GM12875 (cell line): ENCODE measurements around the gene ZFHX3.

ENCODE experiments used
- H3K4me3 ChIP-seq: one replicate; pipeline ENCODE4 v1.5.1; 2011; ENCODE audit warnings: low read depth, low read length, control low read depth
- CTCF ChIP-seq: IDR thresholded peaks from 2 replicates; pipeline ENCODE4 v1.5.1; 2011; ENCODE audit warnings: low read depth, mild to moderate bottlenecking, control low read depth, inconsistent platforms, low read length, moderate library complexity, borderline replicate concordance; ENCODE audit not compliant: insufficient read depth

ZFHX3 gene

DNA sequence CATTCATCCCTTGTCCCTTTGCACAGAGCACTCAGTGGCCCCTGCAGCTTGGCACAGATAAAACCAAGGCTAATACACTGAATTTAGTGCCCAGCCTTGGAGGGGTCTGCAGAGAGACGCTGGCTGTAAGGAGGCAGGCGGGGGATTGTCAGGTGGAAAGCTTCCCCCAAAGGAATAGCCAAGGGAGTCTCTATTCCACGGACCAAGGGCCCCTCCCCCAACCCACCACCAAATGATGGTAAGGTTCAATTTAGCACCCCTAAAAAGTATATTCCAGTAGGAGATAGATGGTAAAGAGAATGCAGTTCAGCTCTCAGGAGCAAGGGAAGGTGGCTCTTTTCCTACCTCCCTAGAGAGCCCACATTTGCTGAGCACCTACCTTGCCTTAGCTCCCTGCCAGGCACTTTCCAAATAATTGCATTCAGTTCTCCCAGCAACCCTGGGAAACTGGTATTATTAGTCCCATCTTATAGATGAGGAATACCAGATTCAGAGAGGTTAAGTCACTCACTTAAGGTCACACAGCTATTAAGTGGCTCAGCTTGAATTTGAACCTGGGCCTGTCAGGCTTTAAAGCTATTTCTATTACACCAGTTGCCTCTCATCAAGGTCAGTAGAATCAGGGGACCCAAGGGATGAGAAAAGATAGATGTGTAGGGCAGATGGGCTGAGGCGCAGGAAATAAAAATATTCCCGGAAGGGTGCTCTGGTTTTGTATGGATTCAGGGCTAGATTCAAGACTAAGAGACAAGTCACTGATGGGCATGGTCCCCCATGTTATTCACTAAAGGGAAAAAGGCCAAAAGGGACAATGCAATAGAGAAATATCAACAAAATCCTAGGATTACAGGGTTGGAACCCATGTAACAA, 20.0 kb upstream of the ZFHX3 start:
- no peak for TF ChIP-seq CTCF
- H3K4me3 ChIP-seq = no peak overlapping the region

DNA sequence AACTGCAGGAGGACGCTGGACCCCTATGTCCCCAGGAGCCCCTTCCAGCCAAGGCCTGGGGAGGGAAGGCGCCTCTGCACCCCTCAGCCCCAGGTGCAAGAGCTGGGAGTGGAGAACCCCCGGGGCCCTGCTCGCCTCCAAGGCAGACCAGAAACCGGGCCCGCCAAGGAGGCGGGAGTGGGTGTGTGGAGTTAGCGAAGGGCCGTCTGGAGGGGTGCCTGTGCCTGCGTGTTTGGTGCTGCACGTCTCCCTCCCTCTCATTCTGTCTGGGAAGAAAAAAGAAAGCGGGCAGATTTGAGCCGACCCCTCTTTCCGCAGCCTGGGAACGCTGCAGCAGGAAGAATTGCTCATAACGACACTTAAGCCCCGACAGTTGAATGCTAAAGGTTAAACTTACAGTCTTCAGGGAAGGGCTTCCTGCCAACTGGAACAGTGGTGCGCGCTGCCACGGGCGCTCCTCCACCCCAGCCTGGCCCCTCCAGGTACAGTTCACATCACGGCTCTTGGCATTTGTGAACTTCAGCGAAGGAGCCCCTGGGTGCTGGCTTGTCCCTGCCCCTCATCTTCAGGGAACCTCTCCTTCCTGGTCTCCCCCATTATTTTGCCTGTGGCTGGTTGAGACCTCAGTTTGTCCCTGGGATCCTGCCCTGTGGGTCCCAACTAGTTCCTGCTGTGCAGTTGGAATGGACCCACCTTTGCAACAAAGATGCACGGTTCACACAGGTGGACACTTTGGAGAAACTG, 19.2 kb upstream of the ZFHX3 start:
- TF ChIP-seq CTCF = no peak

DNA sequence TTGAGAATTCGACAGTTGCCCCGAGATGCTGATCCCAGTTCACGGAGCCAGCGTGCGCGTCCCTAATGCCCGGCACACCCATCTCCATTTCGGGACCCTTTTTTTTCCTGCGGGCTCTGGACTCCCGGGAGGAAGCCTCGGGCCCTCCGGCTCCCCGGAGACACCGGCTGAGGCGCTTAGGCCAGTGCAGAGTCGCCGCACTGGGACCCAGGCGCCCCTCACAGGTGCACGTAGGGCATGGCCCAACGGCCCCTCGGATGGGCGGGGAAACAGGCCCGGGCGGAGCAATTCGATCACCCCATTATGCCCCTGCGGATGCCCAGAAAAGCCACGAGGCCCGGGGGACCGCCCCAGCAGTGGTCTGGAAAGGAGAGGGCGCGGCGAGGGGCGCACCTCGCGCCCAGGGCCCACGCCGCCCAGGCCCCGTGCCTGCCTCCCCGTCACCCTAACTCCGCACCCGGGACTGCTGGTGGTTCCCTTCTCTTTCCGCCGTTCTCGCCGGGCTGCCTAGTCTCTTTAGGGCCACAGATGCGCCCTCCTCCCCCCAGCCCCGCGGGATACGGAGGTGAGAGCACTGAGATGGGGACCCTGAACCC, 18.5 kb upstream of the ZFHX3 start:
- no peak overlapping the region for H3K4me3 ChIP-seq
- no peak for TF ChIP-seq CTCF

More for the DNA sequence above, 19.2 kb upstream of the ZFHX3 start:
- no peak overlapping the region for H3K4me3 ChIP-seq

- no peak overlapping the region for H3K4me3 ChIP-seq
- no peak for TF ChIP-seq CTCF
Measured at GRCh38 chr16:73065632-73066330, 17.9 kb upstream of the ZFHX3 start.

- H3K4me3 ChIP-seq = no peak overlapping the region
Measured at GRCh38 chr16:73064994-73065545, 17.1 kb upstream of the ZFHX3 start.

More at GRCh38 chr16:73064994-73065545, 17.1 kb upstream of the ZFHX3 start:
- TF ChIP-seq CTCF = no peak
